Cardiac muscle cell (in vitro differentiated cells and primary cell): ENCODE measurements around the gene RHOH. TPM values are rescaled to one million over a fixed set of nuclear protein-coding genes. Genes with fewer than 3 reads are reported as not detected.

Experiments used
- DNase-seq, 2 donors: peaks; one replicate each; pipeline versions ENCODE4 v3.0.0 to v3.0.0-alpha.2; 2010 to 2017; ENCODE audit warnings: low read depth in 1 of 2, low spot score in 1 of 2
- H3K27ac ChIP-seq: fragments of 200-600 bp; sonication (generic); 2 replicates; pipeline ENCODE4 v1.5.1; 2016
- H3K27me3 ChIP-seq: fragments of 200-600 bp; sonication (generic); 2 replicates; pipeline ENCODE4 v1.6.0; 2016; ENCODE audit warnings: control low read depth
- H3K36me3 ChIP-seq: fragments of 200-600 bp; sonication (generic); 2 replicates; pipeline ENCODE4 v1.5.1; 2016; ENCODE audit warnings: control low read depth
- H3K4me1 ChIP-seq: fragments of 200-600 bp; sonication (generic); 2 replicates; pipeline ENCODE4 v1.8.1; 2017; ENCODE audit warnings: low read depth, mild to moderate bottlenecking, mixed run types
- H3K4me3 ChIP-seq: fragments of 200-600 bp; sonication (generic); 2 replicates; pipeline ENCODE4 v1.5.1; 2016; ENCODE audit warnings: mild to moderate bottlenecking
- H3K9me3 ChIP-seq: fragments of 200-600 bp; sonication (generic); 2 replicates; pipeline ENCODE4 v1.5.1; 2017; ENCODE audit warnings: low read depth, mild to moderate bottlenecking, control low read depth
- CTCF ChIP-seq: IDR thresholded peaks from 2 replicates; pipeline ENCODE4 v1.5.1; 2012; ENCODE audit warnings: low read depth, mild to moderate bottlenecking, low read length
- polyA plus RNA-seq: library from polyadenylated mRNA; unstranded; fragments of >200 nt; fragmentation: Nextera tagmentation; extraction: Ambion mirVana; gene quantifications from 2 replicates; pipeline ENCODE4 v1.2.1, GENCODE V29; 2016
- total RNA-seq: library from RNA; depleted of rRNA; stranded (reverse); fragments of >200 nt; gene quantifications from 2 replicates; pipeline ENCODE4 v1.2.3, GENCODE V29; 2016

Gene RHOH
- total and polyA plus RNA-seq, 2 experiments from 2014 or later: not detected

- H3K27ac ChIP-seq: no peak overlapping the region
- no peaks in the 10 kb centered on the region for H3K36me3 ChIP-seq
- peaks cover 6% of the 10 kb centered on the region for H3K4me1 ChIP-seq
- H3K4me3 ChIP-seq: no peak overlapping the region
- DNase-seq: no peak
- no peaks in the 10 kb centered on the region for H3K9me3 ChIP-seq
- H3K27me3 ChIP-seq: no peaks in the 10 kb centered on the region
- no peak for TF ChIP-seq CTCF
Measured at GRCh38 chr4:40193578-40193977, 3.3 kb upstream of the RHOH start.

GRCh38 chr4:40194602-40195161 is 2.1 kb upstream of the RHOH start:
- H3K27ac ChIP-seq: no peak overlapping the region
- peak in 1 of 2 donors; percentile 50 for DNase-seq
- H3K27me3 ChIP-seq: no peaks in the 10 kb centered on the region
- peaks cover 6% of the 10 kb centered on the region for H3K4me1 ChIP-seq
- H3K9me3 ChIP-seq: no peaks in the 10 kb centered on the region
- TF ChIP-seq CTCF: no peak
- H3K4me3 ChIP-seq: no peak overlapping the region
- H3K36me3 ChIP-seq: no peaks in the 10 kb centered on the region

- Histone ChIP-seq H3K4me1 (peaks cover 6% of the 10 kb centered on the region), H3K27me3 (no peaks in the 10 kb centered on the region), H3K4me3 (no peak overlapping the region), H3K9me3 (no peaks in the 10 kb centered on the region), H3K27ac (no peak overlapping the region), H3K36me3 (no peaks in the 10 kb centered on the region)
- TF ChIP-seq CTCF: no peak
- DNase-seq: no peak
Measured at GRCh38 chr4:40195182-40196177, 1.4 kb upstream of the RHOH start.

DNA sequence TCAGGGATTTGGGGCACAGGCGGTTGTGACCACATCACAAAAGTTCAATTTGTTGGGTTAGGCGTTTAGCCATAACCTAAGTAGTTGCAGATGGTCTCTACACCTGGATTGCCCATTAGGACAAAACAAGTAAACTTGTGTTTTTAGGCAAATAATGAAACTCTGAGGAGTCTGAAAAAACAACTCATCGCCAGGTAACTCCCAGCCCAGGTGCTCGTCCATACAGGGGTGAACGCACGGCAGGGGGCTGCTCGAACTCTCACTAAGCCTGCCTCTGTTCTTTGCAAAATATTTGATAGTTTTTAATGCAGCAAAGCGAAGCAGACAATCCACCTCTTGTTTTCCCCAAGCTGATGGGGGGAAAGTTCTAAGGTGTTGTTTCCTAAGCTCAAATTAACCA is 559 bp upstream of the RHOH start:
- no peaks in the 10 kb centered on the region for H3K9me3 ChIP-seq
- H3K4me1 ChIP-seq: peaks cover 6% of the 10 kb centered on the region
- DNase-seq: no peak
- no peak overlapping the region for H3K27ac ChIP-seq
- no peak for TF ChIP-seq CTCF
- H3K27me3 ChIP-seq: no peaks in the 10 kb centered on the region
- H3K4me3 ChIP-seq: no peak overlapping the region
- no peaks in the 10 kb centered on the region for H3K36me3 ChIP-seq

DNA sequence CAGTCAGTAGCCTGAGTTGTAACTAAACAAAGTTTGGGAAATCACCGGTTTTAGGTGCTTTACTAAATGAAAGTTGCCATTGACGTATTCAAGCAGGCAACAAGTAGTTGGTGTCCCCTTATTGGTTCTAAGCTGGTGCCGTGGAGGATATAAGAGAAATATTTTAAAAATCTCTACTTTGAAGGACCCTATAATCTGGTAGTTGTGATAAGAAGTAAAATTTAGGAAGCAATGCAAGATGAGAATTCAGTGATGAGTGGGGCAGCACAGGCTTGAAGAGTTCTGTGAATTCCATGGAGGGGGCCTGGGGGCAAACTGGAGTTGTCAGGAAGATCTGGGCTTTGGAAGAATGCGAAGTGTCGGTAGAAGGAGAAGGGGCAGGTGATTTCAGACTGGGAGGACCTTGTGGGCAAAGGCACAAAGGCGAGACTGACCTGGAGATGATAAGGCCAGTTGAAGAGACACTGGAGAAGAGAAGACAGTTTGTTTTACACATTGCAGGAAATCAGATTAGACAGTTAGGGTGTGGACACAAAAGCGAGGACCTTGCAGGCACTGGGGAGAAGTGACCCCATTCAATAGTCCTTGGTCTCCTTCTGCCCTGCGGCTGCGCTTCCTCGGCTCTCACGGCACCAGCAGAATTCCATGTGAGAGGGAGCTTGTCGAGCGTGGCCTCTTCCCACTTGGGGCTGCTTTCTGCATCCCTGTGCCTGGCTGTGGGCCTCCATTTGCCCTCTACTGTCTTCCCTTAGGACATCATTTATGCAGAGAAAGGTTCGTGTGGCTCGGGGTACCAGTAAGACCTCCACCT is 1.3 kb downstream of the RHOH start:
- no peak for TF ChIP-seq CTCF
- DNase-seq: no peak
- Histone ChIP-seq H3K9me3 (no peaks in the 10 kb centered on the region), H3K4me3 (no peak overlapping the region), H3K27me3 (no peaks in the 10 kb centered on the region), H3K36me3 (no peaks in the 10 kb centered on the region), H3K27ac (no peak overlapping the region), H3K4me1 (peaks cover 6% of the 10 kb centered on the region)
